Kidney (tissue), 14 donors: ENCODE data around the gene COL12A1. TPM values are rescaled to one million over a fixed set of nuclear protein-coding genes. Genes with fewer than 3 reads are reported as not detected.
A peak's percentile ranks its signal among the peaks of the same experiment; 100 is the strongest.

Experiments used
- DNase-seq, 5 donors: peaks; one replicate each; pipeline ENCODE4 v3.0.0-alpha.2; 2013 to 2020
- FAIRE-seq: peaks from 2 replicates; lab custom pipeline; 2012; peaks lifted over from hg19 to GRCh38; lab: Jason Lieb, UNC
- H3K27ac ChIP-seq, 2 donors: one replicate each; pipeline ENCODE4 v1.7.0; 2013; ENCODE audit warnings: low read depth in 2 of 2, low read length in 2 of 2, inconsistent platforms in 1 of 2
- H3K27me3 ChIP-seq: one replicate; pipeline ENCODE4 v1.7.1; 2013; ENCODE audit warnings: low read length, inconsistent platforms; ENCODE audit not compliant: control insufficient read depth, insufficient read depth
- H3K36me3 ChIP-seq, 3 donors: one replicate each; pipeline versions ENCODE4 v1.7.0 to v1.7.1; 2013; ENCODE audit warnings: low read length in 3 of 3, control low read depth in 1 of 3, inconsistent platforms in 1 of 3; ENCODE audit not compliant: insufficient read depth in 3 of 3, control insufficient read depth in 2 of 3
- H3K4me1 ChIP-seq, 3 donors: one replicate each; pipeline versions ENCODE4 v1.7.0 to v1.7.1; 2013; ENCODE audit warnings: low read length in 3 of 3, inconsistent platforms in 1 of 3, low read depth in 1 of 3; ENCODE audit not compliant: control insufficient read depth in 2 of 3, insufficient read depth in 2 of 3
- H3K4me3 ChIP-seq, 3 donors: one replicate each; pipeline versions ENCODE4 v1.7.0 to v1.8.1; 2013; ENCODE audit warnings: low read length in 3 of 3, control low read depth in 1 of 3, inconsistent platforms in 1 of 3
- H3K9ac ChIP-seq, 3 donors: one replicate each; pipeline versions ENCODE4 v1.7.0 to v1.7.1; 2013; ENCODE audit warnings: low read length in 3 of 3, control low read depth in 1 of 3, inconsistent platforms in 1 of 3
- H3K9me3 ChIP-seq, 3 donors: one replicate each; pipeline versions ENCODE4 v1.7.0 to v1.7.1; 2013; ENCODE audit warnings: low read length in 3 of 3, control low read depth in 1 of 3, inconsistent platforms in 1 of 3; ENCODE audit not compliant: control insufficient read depth in 2 of 3, insufficient read depth in 1 of 3
- CTCF ChIP-seq: IDR thresholded peaks from 3 replicates; pipeline ENCODE4 v1.5.1; 2012; ENCODE audit warnings: mild to moderate bottlenecking, moderate library complexity, borderline replicate concordance; ENCODE audit not compliant: insufficient read depth; ENCODE audit errors: extremely low read depth
- intact Hi-C: fragments of 100-400 bp; cut with DNase I; formaldehyde crosslinking; loops from one replicate; pipeline ENCODE4 v1.11.1; 2022
- polyA plus RNA-seq: library from polyadenylated mRNA; stranded (reverse); fragments of 350-450 nt; fragmentation: Illumina TruSeq; extraction: RNeasy Lipid Tissue Mini Kit (QIAGEN cat#74804); gene quantifications from one replicate; pipeline ENCODE4 v1.2.3, GENCODE V29; 2014; ENCODE audit warnings: low read depth, low replicate concordance; ENCODE audit not compliant: insufficient read depth
- total RNA-seq: library from RNA; stranded (reverse); fragmentation: NEBNext Ultra II Directional; extraction: Animal tissue kit (Norgen Biotek cat#: 25700); gene quantifications from one replicate; pipeline ENCODE4 v1.2.1, GENCODE V29; 2021
- donor health status: control.
- donor health status: control.
- donor health status: control.
- donor health status: control.
- donor health status: control.
- donor health status: DM: yes; HTN: yes; CAD: no.
- donor health status: Normal renal cell carcinoma (clear cell type).

Gene COL12A1
- total and polyA plus RNA-seq, 2 donors from 2014 or later: 12.3 to 28.3 TPM

- no peaks in the 10 kb centered on the region for H3K4me1 ChIP-seq
- FAIRE-seq: no peak
- no peaks in the 10 kb centered on the region for H3K36me3 ChIP-seq
- H3K9me3 ChIP-seq: no peaks in the 10 kb centered on the region
- H3K27me3 ChIP-seq: no peaks in the 10 kb centered on the region
- intact Hi-C loops: no loop called here
- peak overlapping the region in 1 of 2 donors; percentile 49 for H3K27ac ChIP-seq
- no peak for TF ChIP-seq CTCF
- no peak overlapping the region for H3K9ac ChIP-seq
- H3K4me3 ChIP-seq: no peak overlapping the region
- DNase-seq: no peak
These were observed 62.7 kb downstream of the COL12A1 start for GRCh38 chr6:75143191-75143590.

- no peak overlapping the region for H3K9ac ChIP-seq
- H3K4me1 ChIP-seq: no peaks in the 10 kb centered on the region
- intact Hi-C loops: no loop called here
- H3K4me3 ChIP-seq: no peak overlapping the region
- H3K27me3 ChIP-seq: no peaks in the 10 kb centered on the region
- no peak for TF ChIP-seq CTCF
- H3K36me3 ChIP-seq: no peaks in the 10 kb centered on the region
- FAIRE-seq (no peak), DNase-seq (no peak)
- peak overlapping the region in 1 of 2 donors; percentile 41 for H3K27ac ChIP-seq
- no peaks in the 10 kb centered on the region for H3K9me3 ChIP-seq
These were observed 63.1 kb downstream of the COL12A1 start for GRCh38 chr6:75142721-75143120.

- intact Hi-C loops: no loop called here
- no peaks in the 10 kb centered on the region for H3K9me3 ChIP-seq
- no peak overlapping the region for H3K9ac ChIP-seq
- no peak overlapping the region for H3K27ac ChIP-seq
- no peaks in the 10 kb centered on the region for H3K4me1 ChIP-seq
- no peak for TF ChIP-seq CTCF
- DNase-seq (peak in 1 of 5 donors; percentile 42), FAIRE-seq (no peak)
- H3K36me3 ChIP-seq: peaks cover 0 to 2% (median 0%) of the 10 kb centered on the region in 3 donors
- no peak overlapping the region for H3K4me3 ChIP-seq
- H3K27me3 ChIP-seq: no peaks in the 10 kb centered on the region
These were observed 70.0 kb downstream of the COL12A1 start for GRCh38 chr6:75135876-75136275.

GRCh38 chr6:75135450-75135849, 70.4 kb downstream of the COL12A1 start:
- H3K4me3 ChIP-seq: no peak overlapping the region
- no peaks in the 10 kb centered on the region for H3K27me3 ChIP-seq
- H3K36me3 ChIP-seq: peaks cover 0 to 2% (median 0%) of the 10 kb centered on the region in 3 donors
- no peak overlapping the region for H3K27ac ChIP-seq
- DNase-seq (peak in 2 of 5 donors; percentile 16 to 48), FAIRE-seq (no peak)
- H3K9me3 ChIP-seq: no peaks in the 10 kb centered on the region
- no peaks in the 10 kb centered on the region for H3K4me1 ChIP-seq
- H3K9ac ChIP-seq: no peak overlapping the region
- TF ChIP-seq CTCF: no peak
- intact Hi-C loops: no loop called here
